Neural crest cell (in vitro differentiated cells): Measurements from ENCODE around the gene EPC1. TPM values are rescaled to one million over a fixed set of nuclear protein-coding genes. Genes with fewer than 3 reads are reported as not detected.
A peak's percentile ranks its signal among the peaks of the same experiment; 100 is the strongest.

Source experiments
- DNase-seq: peaks from one replicate; pipeline ENCODE4 v3.0.0; 2021; ENCODE audit warnings: low read depth, mixed read lengths, low spot score
- H3K27ac Mint-ChIP-seq: one replicate; pipeline ENCODE4 v1.8.0; 2021; ENCODE audit warnings: mild to moderate bottlenecking, mixed read lengths; ENCODE audit not compliant: unreplicated experiment
- H3K27me3 Mint-ChIP-seq: 2 replicates; pipeline ENCODE4 v1.8.0; 2021; ENCODE audit warnings: low read depth, mild to moderate bottlenecking, mixed read lengths
- H3K36me3 Mint-ChIP-seq: 2 replicates; pipeline ENCODE4 v1.8.0; 2021; ENCODE audit warnings: low read depth, mild to moderate bottlenecking, mixed read lengths
- H3K4me1 Mint-ChIP-seq: 2 replicates; pipeline ENCODE4 v1.8.0; 2021; ENCODE audit warnings: mixed read lengths
- H3K4me3 Mint-ChIP-seq: one replicate; pipeline ENCODE4 v1.8.0; 2021; ENCODE audit warnings: mild to moderate bottlenecking, mixed read lengths
- H3K9me3 Mint-ChIP-seq: 2 replicates; pipeline ENCODE4 v1.8.0; 2021; ENCODE audit warnings: mixed read lengths
- CTCF ChIP-seq: fragments of 200-600 bp; sonication (generic); conservative IDR thresholded peaks from 2 replicates; pipeline ENCODE4 v1.5.0; 2021; ENCODE audit warnings: antibody characterized with exemption, mild to moderate bottlenecking
- total RNA-seq: library from RNA; stranded (reverse); gene quantifications from 2 replicates; pipeline ENCODE4 v1.2.1, GENCODE V29; 2021

EPC1 gene
- total RNA-seq, 1 donor from 2014 or later: 44.4 TPM

GRCh38 chr10:32386623-32387260 lies 39.8 kb upstream of the EPC1 start:
- DNase-seq: no peak
- Mint-ChIP-seq H3K4me3 (no peak overlapping the region), H3K36me3 (no peaks in the 10 kb centered on the region), H3K4me1 (no peaks in the 10 kb centered on the region), H3K27ac (no peak overlapping the region), H3K27me3 (no peaks in the 10 kb centered on the region), H3K9me3 (no peaks in the 10 kb centered on the region)
- no peak for TF ChIP-seq CTCF

GRCh38 chr10:32384171-32384570 lies 37.2 kb upstream of the EPC1 start:
- no peaks in the 10 kb centered on the region for H3K4me1 Mint-ChIP-seq
- no peak for DNase-seq
- no peak overlapping the region for H3K4me3 Mint-ChIP-seq
- no peak overlapping the region for H3K27ac Mint-ChIP-seq
- no peak for TF ChIP-seq CTCF
- no peaks in the 10 kb centered on the region for H3K36me3 Mint-ChIP-seq
- no peaks in the 10 kb centered on the region for H3K9me3 Mint-ChIP-seq
- no peaks in the 10 kb centered on the region for H3K27me3 Mint-ChIP-seq

GRCh38 chr10:32381165-32381564 lies 34.2 kb upstream of the EPC1 start:
- no peak overlapping the region for H3K27ac Mint-ChIP-seq
- no peak for DNase-seq
- H3K27me3 Mint-ChIP-seq: no peaks in the 10 kb centered on the region
- H3K36me3 Mint-ChIP-seq: no peaks in the 10 kb centered on the region
- peak overlapping the region; percentile 65 for H3K4me3 Mint-ChIP-seq
- H3K9me3 Mint-ChIP-seq: no peaks in the 10 kb centered on the region
- no peak for TF ChIP-seq CTCF
- no peaks in the 10 kb centered on the region for H3K4me1 Mint-ChIP-seq

GRCh38 chr10:32379950-32380551 lies 33.1 kb upstream of the EPC1 start:
- H3K27ac Mint-ChIP-seq: no peak overlapping the region
- no peak overlapping the region for H3K4me3 Mint-ChIP-seq
- no peaks in the 10 kb centered on the region for H3K36me3 Mint-ChIP-seq
- no peaks in the 10 kb centered on the region for H3K9me3 Mint-ChIP-seq
- TF ChIP-seq CTCF: no peak
- no peak for DNase-seq
- H3K27me3 Mint-ChIP-seq: no peaks in the 10 kb centered on the region
- peaks cover 4% of the 10 kb centered on the region for H3K4me1 Mint-ChIP-seq

GRCh38 chr10:32379318-32379949 lies 32.5 kb upstream of the EPC1 start:
- Mint-ChIP-seq H3K9me3 (no peaks in the 10 kb centered on the region), H3K27ac (no peak overlapping the region), H3K36me3 (no peaks in the 10 kb centered on the region), H3K4me3 (no peak overlapping the region), H3K4me1 (peaks cover 4% of the 10 kb centered on the region), H3K27me3 (no peaks in the 10 kb centered on the region)
- no peak for DNase-seq
- no peak for TF ChIP-seq CTCF
